Measurements from ENCODE around the gene IFITM10. TPM values are rescaled to one million over a fixed set of nuclear protein-coding genes. Genes with fewer than 3 reads are reported as not detected.

Gene IFITM10
- total and polyA plus RNA-seq, 9 of the 15 experiments (the other 6 are each of a cell fraction or from before 2014, with no cell fraction given): 0.08 to 0.13 (median 0.09) TPM; not detected in 6

DNA sequence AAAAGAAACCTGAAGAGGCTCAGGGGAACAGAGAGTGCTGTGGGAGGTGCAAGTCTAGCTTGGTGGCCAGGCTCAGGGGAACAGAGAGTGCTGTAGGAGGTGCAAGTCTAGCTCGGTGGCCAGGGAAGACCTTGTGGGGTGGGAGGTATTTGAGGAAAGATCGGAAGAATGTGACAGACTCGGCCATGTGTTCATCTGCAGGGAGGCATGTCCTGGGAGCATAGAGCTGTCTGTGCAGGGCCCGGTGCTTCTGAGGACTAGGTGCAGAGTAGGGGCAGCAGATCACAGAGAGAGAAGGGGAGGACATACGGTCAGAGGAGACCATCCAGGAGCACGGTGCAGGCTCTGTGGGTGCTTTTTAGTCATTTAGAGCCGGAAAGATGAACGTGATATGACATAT, 10.8 kb downstream of the IFITM10 start (continued):
- TF ChIP-seq, protein P1, sequence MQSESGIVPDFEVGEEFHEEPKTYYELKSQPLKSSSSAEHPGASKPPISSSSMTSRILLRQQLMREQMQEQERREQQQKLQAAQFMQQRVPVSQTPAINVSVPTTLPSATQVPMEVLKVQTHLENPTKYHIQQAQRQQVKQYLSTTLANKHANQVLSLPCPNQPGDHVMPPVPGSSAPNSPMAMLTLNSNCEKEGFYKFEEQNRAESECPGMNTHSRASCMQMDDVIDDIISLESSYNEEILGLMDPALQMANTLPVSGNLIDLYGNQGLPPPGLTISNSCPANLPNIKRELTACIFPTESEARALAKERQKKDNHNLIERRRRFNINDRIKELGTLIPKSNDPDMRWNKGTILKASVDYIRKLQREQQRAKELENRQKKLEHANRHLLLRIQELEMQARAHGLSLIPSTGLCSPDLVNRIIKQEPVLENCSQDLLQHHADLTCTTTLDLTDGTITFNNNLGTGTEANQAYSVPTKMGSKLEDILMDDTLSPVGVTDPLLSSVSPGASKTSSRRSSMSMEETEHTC (IDR thresholded peaks at IDR 0.05): no peak
- TF ChIP-seq, protein P2, sequence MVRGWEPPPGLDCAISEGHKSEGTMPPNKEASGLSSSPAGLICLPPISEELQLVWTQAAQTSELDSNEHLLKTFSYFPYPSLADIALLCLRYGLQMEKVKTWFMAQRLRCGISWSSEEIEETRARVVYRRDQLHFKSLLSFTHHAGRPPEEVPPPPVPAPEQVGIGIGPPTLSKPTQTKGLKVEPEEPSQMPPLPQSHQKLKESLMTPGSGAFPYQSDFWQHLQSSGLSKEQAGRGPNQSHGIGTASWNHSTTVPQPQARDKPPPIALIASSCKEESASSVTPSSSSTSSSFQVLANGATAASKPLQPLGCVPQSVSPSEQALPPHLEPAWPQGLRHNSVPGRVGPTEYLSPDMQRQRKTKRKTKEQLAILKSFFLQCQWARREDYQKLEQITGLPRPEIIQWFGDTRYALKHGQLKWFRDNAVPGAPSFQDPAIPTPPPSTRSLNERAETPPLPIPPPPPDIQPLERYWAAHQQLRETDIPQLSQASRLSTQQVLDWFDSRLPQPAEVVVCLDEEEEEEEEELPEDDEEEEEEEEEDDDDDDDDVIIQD (CRISPR knock-in tag; IDR thresholded peaks at IDR 0.05): no peak
- TF ChIP-seq FOXP1 (CRISPR knock-in tag; IDR thresholded peaks at IDR 0.05) (no peak), KLF10 (CRISPR knock-in tag; IDR thresholded peaks at IDR 0.05) (no peak), NFE2 (IDR thresholded peaks at IDR 0.05; ENCODE audit: low read depth) (no peak), HDGF (IDR thresholded peaks at IDR 0.05) (no peak), ZNF644 (tag; IDR thresholded peaks at IDR 0.05; ENCODE audit: low read depth) (no peak), NR3C1 (CRISPR knock-in tag; IDR thresholded peaks at IDR 0.05) (no peak)
- TF ChIP-seq, protein P3, sequence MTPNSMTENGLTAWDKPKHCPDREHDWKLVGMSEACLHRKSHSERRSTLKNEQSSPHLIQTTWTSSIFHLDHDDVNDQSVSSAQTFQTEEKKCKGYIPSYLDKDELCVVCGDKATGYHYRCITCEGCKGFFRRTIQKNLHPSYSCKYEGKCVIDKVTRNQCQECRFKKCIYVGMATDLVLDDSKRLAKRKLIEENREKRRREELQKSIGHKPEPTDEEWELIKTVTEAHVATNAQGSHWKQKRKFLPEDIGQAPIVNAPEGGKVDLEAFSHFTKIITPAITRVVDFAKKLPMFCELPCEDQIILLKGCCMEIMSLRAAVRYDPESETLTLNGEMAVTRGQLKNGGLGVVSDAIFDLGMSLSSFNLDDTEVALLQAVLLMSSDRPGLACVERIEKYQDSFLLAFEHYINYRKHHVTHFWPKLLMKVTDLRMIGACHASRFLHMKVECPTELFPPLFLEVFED (CRISPR knock-in tag; conservative IDR thresholded peaks at IDR 0.05): no peak

Measured in K562 (cell line).